AG04449 (cell line): ENCODE data around the gene MARCHF5.

Experiments
- CTCF ChIA-PET: fragments of 350-600 bp; formaldehyde crosslinking; extraction: SDS; loops from one replicate; lab custom pipeline; 2021; ENCODE audit warnings: antibody characterized with exemption; lab: Yijun Ruan, JAX
- POLR2A ChIA-PET: fragments of 400-600, 350-600 bp; formaldehyde crosslinking; extraction: SDS; loops from one replicate; lab custom pipeline; 2020; ENCODE audit warnings: antibody characterized with exemption, inconsistent platforms; lab: Yijun Ruan, JAX
- DNase-seq: peaks from one replicate; pipeline ENCODE4 v3.0.0-alpha.2; 2010; ENCODE audit warnings: low read depth, low spot score
- H3K4me3 ChIP-seq: 2 replicates; pipeline ENCODE4 v1.5.1; 2011; ENCODE audit warnings: low read depth, mild to moderate bottlenecking, control low read depth, low read length
- TF ChIP-seq, protein P1 (sequence below): IDR thresholded peaks from one replicate; pipeline ENCODE4 v1.5.1; 2011; ENCODE audit warnings: mild to moderate bottlenecking, moderate library complexity, low read length, control low read depth, inconsistent platforms; ENCODE audit not compliant: insufficient read depth; ENCODE audit errors: missing control alignments

MARCHF5 gene

DNA sequence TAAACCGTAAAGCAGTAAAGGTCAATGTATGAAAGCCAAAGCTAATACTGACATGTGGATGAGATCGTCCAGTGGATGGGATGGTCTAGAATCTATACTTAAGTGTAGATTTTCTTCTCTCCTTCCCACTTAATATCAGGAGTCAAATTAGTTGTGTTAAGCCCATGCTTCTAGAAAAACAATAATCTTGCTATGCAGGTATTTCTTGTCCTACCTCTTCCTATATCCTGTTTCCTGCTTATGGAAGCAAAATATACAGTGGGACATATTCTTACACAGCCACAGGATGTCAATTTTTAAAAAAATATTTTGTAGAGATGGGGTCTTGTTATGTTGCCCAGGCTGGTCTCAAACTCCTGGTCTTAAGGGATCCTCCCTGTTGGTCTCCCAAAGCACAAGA is 27.6 kb upstream of the MARCHF5 start:
- no peak overlapping the region for H3K4me3 ChIP-seq
- no peak for DNase-seq
- CTCF ChIA-PET: no interaction called here
- POLR2A ChIA-PET: no interaction called here
- TF ChIP-seq, protein P1, sequence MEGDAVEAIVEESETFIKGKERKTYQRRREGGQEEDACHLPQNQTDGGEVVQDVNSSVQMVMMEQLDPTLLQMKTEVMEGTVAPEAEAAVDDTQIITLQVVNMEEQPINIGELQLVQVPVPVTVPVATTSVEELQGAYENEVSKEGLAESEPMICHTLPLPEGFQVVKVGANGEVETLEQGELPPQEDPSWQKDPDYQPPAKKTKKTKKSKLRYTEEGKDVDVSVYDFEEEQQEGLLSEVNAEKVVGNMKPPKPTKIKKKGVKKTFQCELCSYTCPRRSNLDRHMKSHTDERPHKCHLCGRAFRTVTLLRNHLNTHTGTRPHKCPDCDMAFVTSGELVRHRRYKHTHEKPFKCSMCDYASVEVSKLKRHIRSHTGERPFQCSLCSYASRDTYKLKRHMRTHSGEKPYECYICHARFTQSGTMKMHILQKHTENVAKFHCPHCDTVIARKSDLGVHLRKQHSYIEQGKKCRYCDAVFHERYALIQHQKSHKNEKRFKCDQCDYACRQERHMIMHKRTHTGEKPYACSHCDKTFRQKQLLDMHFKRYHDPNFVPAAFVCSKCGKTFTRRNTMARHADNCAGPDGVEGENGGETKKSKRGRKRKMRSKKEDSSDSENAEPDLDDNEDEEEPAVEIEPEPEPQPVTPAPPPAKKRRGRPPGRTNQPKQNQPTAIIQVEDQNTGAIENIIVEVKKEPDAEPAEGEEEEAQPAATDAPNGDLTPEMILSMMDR: no peak

- DNase-seq: no peak
- no peak overlapping the region for H3K4me3 ChIP-seq
- ChIA-PET POLR2A (no interaction called here), CTCF (interaction anchor here (1.7 kb wide), 1 partner anchor 9 kb away, joined by 5 read pairs; no protein-coding TSS in a partner anchor)
- TF ChIP-seq, protein P1: no peak
These were observed 26.7 kb upstream of the MARCHF5 start for GRCh38 chr10:92264249-92264648.

DNA sequence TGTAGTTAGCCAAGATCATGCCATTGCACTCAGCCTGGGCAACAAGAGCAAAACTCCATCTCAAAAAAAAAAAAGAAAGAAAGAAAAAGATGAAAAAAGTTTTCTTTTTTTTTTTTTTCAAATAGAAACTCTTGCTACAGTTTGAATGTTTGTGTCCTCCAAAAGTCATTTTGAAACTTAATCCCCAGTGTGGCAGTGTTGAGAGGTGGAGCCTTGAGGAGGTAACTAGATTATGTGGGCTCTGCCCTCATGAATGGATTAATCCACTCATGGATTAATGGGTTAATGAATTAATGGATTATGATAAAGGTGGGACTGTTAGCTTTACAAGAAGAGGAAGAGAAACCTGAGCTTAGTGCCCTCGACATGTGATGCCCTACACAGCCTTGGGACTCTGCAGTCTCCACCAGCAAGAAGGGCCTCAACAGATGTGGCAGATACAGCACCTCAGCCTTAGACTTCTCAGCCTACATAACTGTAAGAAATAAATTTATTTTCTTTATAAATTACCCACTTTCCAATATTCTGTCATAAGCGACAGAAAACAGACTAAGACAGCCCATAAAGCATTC is 25.2 kb upstream of the MARCHF5 start:
- TF ChIP-seq, protein P1: no peak
- ChIA-PET CTCF (interaction anchor here (0.9 to 1.0 kb wide), 2 partner anchors 9 to 24 kb away, joined by 3 read pairs; no protein-coding TSS in a partner anchor), POLR2A (no interaction called here)
- no peak overlapping the region for H3K4me3 ChIP-seq
- no peak for DNase-seq

DNA sequence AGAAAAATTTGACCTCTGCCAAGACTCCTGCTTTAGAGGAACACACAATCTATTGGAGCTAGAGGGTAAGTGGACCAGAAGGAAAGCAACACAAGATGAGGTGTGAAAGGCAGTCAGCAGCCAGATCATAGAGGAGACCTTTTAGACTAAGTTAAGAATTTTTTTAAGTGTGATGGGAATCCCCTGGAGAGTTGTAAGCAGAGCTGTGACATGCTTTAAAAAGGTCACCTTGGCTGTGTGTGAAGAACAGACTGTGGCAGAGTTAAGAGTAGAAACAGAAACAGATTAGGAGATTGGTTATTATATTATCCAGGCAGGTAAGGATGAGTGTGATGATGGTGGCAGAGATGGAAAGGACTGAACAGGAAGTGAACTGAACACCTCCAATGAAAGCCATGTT is 23.6 kb upstream of the MARCHF5 start:
- H3K4me3 ChIP-seq: no peak overlapping the region
- ChIA-PET POLR2A (no interaction called here), CTCF (no interaction called here)
- DNase-seq: no peak
- TF ChIP-seq, protein P1: no peak

DNA sequence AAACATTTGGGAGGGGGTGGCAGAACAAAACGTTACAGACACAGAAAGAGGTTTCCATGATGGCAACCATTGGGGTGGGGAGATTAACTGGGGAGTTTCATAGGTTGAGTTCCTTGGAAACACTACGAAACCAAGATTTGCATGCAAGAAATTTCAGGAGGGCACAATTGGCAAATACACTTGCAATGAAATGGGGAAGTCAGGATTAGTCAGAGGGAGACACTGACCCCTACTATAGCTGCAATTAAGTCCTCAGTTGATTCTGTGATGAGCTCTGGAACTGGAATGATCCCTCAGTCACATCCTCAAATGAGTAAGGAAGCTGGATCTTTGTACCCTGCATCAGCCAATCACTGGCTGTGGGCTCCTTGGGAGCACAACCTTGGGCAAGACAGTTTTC is 22.2 kb upstream of the MARCHF5 start:
- ChIA-PET POLR2A (no interaction called here), CTCF (interaction anchor here (1.1 kb wide), 1 partner anchor 22 kb away, joined by 4 read pairs; the partner anchor contains the start of gene CPEB3)
- TF ChIP-seq, protein P1: no peak
- no peak overlapping the region for H3K4me3 ChIP-seq
- DNase-seq: no peak

- CTCF ChIA-PET: interaction anchor here (1.0 to 1.2 kb wide), 3 partner anchors 10 to 20 kb away, joined by 4 to 5 read pairs (median 5); partner anchors contain the start of genes CPEB3 and MARCHF5
- POLR2A ChIA-PET: no interaction called here
- H3K4me3 ChIP-seq: no peak overlapping the region
- TF ChIP-seq, protein P1: no peak
- no peak for DNase-seq
These were observed 16.9 kb upstream of the MARCHF5 start for GRCh38 chr10:92274071-92274470.
